ENCODE results near the gene HOXB1.

DNA sequence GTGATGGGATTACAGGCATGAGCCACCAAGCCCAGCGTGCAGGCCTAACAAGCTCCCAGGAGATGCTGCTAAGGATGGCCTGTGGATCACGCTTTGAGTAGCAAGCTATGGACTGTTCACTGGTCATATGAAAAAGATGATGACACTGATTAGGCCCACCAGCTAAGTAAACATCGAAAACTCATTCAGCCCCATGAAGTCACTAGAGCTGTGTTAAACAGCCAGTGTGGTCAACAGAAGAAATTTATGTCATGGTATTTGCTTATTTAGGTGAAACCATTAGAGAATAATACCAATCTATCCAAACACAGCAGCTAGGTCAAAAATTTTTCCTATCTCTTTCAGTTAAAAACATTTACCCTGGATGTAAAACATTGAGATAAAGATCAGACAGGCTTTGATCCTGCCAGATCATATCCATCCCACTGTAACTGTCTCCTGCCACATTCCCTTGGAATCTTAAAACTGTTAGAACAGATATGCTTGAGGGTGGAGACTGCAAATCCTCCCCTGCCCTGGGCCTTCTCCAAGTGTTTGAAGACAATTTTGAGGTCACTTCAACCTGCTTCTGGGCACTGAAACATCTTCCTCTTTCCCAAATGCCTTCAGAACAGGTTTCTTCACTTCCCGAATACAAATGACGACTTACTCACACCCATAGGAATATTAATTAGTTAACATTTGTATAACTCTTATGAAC is 30.9 kb downstream of the HOXB1 start:
- no peak for TF ChIP-seq FOXK2 (IDR thresholded peaks at IDR 0.05)
- no peak for TF ChIP-seq NFRKB (IDR thresholded peaks at IDR 0.05)
- TF ChIP-seq FOXM1 (IDR thresholded peaks at IDR 0.05; ENCODE audit: borderline replicate concordance), result no peak
- no peak for TF ChIP-seq ZNF384 (IDR thresholded peaks at IDR 0.05)
- TF ChIP-seq BHLHE40 (IDR thresholded peaks at IDR 0.05; ENCODE audit: borderline replicate concordance), result no peak
- no peak for TF ChIP-seq ARNT (IDR thresholded peaks at IDR 0.05)
- TF ChIP-seq SP1 (IDR thresholded peaks at IDR 0.05), result no peak
- no peak for TF ChIP-seq SUZ12 (IDR thresholded peaks at IDR 0.05)
- no peak for TF ChIP-seq L3MBTL2 (conservative IDR thresholded peaks at IDR 0.05)

Data from HEK293T (cell line).